HEK293 (cell line): ENCODE data around the gene SREK1.

Source experiments
- CTCF ChIA-PET: fragments of 350-600 bp; formaldehyde crosslinking; extraction: SDS; loops from one replicate; lab custom pipeline; 2021; ENCODE audit warnings: antibody characterized with exemption; lab: Yijun Ruan, JAX
- POLR2A ChIA-PET: fragments of 300-600 bp; formaldehyde crosslinking; extraction: SDS; loops from one replicate; lab custom pipeline; 2020; ENCODE audit warnings: antibody characterized with exemption, inconsistent platforms; lab: Yijun Ruan, JAX
- H3K27ac ChIP-seq: fragments of 200-500 bp; sonication (Bioruptor generic); 2 replicates; pipeline ENCODE4 v1.5.1; 2014; ENCODE audit warnings: low read depth, low read length, control low read depth, inconsistent platforms; ENCODE audit errors: extremely low read depth
- H3K36me3 ChIP-seq, 2 experiments: fragments of 200-500 bp in 1 of 2; sonication (Bioruptor generic) in 1 of 2; 1 replicate in 1 of 2; 2 replicates in 1 of 2; pipeline ENCODE4 v1.5.1; 2014 to 2017; ENCODE audit warnings: inconsistent platforms in 2 of 2, low read length in 2 of 2; ENCODE audit not compliant: control insufficient read depth in 2 of 2, insufficient read depth in 1 of 2
- H3K4me1 ChIP-seq: fragments of 200-500 bp; sonication (Bioruptor generic); 2 replicates; pipeline ENCODE4 v1.5.1; 2014; ENCODE audit warnings: mild to moderate bottlenecking, low read length, inconsistent platforms; ENCODE audit not compliant: control insufficient read depth, insufficient read depth
- H3K4me3 ChIP-seq: 2 replicates; pipeline ENCODE4 v1.5.1; 2011; ENCODE audit warnings: low read depth, mild to moderate bottlenecking, control low read depth, low read length, moderate library complexity
- H3K9me3 ChIP-seq: fragments of 200-500 bp; sonication (Bioruptor generic); 2 replicates; pipeline ENCODE4 v1.5.1; 2014; ENCODE audit warnings: low read depth, low read length, inconsistent platforms; ENCODE audit not compliant: control insufficient read depth, insufficient read depth
- ELK4 ChIP-seq: IDR thresholded peaks from 2 replicates; pipeline ENCODE4 v1.6.1; 2011; ENCODE audit warnings: mild to moderate bottlenecking, low read depth, low read length, borderline replicate concordance
- HOXC10 ChIP-seq: sonication (generic); formaldehyde crosslinking; IDR thresholded peaks from 2 replicates; pipeline ENCODE4 v1.8.1; 2023; ENCODE audit warnings: mild to moderate bottlenecking, missing genetic modification reagents
- KLF10 ChIP-seq: fragments of 450-650 bp; IDR thresholded peaks from 2 replicates; pipeline ENCODE4 v1.5.1; 2018; ENCODE audit warnings: missing biosample characterization, mild to moderate bottlenecking, missing genetic modification characterization
- PRDM10 ChIP-seq: fragments of 450-650 bp; formaldehyde crosslinking; IDR thresholded peaks from 2 replicates; pipeline ENCODE4 v1.5.1; 2016; ENCODE audit warnings: missing biosample characterization, missing genetic modification characterization
- REST ChIP-seq: fragments of 450-650 bp; formaldehyde crosslinking; IDR thresholded peaks from 2 replicates; pipeline ENCODE4 v1.5.1; 2016; ENCODE audit warnings: missing biosample characterization, missing genetic modification characterization
- WT1 ChIP-seq: fragments of 450-650 bp; formaldehyde crosslinking; IDR thresholded peaks from 2 replicates; pipeline ENCODE4 v1.5.1; 2016; ENCODE audit warnings: missing biosample characterization, missing genetic modification characterization
- ZEB2 ChIP-seq: fragments of 450-650 bp; formaldehyde crosslinking; IDR thresholded peaks from 2 replicates; pipeline ENCODE4 v1.5.1; 2016; ENCODE audit warnings: missing biosample characterization, missing genetic modification characterization
- ZNF274 ChIP-seq, 2 experiments: fragments of 200-500 bp in 1 of 2; fragments of 450-650 bp in 1 of 2; sonication (Bioruptor generic) in 1 of 2; formaldehyde crosslinking in 1 of 2; IDR thresholded peaks; 2 replicates each; pipeline versions ENCODE4 v1.5.1 to v1.6.1; 2014 to 2016; ENCODE audit warnings: borderline replicate concordance in 1 of 2, inconsistent platforms in 1 of 2, low read length in 1 of 2, missing biosample characterization in 1 of 2, missing genetic modification characterization in 1 of 2
- ZNF341 ChIP-seq: fragments of 450-650 bp; formaldehyde crosslinking; IDR thresholded peaks from 2 replicates; pipeline ENCODE4; 2016; ENCODE audit warnings: low read depth, missing biosample characterization, missing genetic modification characterization
- ZNF398 ChIP-seq: fragments of 450-650 bp; formaldehyde crosslinking; IDR thresholded peaks from 2 replicates; pipeline ENCODE4 v1.5.1; 2017; ENCODE audit warnings: missing biosample characterization, missing genetic modification characterization
- ZNF514 ChIP-seq: fragments of 450-650 bp; formaldehyde crosslinking; IDR thresholded peaks from 2 replicates; pipeline ENCODE4 v1.5.1; 2016; ENCODE audit warnings: missing biosample characterization, missing genetic modification characterization
- ZNF521 ChIP-seq: fragments of 450-650 bp; formaldehyde crosslinking; IDR thresholded peaks from 2 replicates; pipeline ENCODE4 v1.5.1; 2017; ENCODE audit warnings: missing biosample characterization, mild to moderate bottlenecking, missing genetic modification characterization
- ZNF544 ChIP-seq: fragments of 450-650 bp; formaldehyde crosslinking; IDR thresholded peaks from 2 replicates; pipeline ENCODE4 v1.5.0; 2017; ENCODE audit warnings: missing biosample characterization, missing genetic modification characterization
- ZNF600 ChIP-seq: fragments of 450-650 bp; formaldehyde crosslinking; IDR thresholded peaks from 2 replicates; pipeline ENCODE4 v1.5.1; 2016; ENCODE audit warnings: missing biosample characterization, missing genetic modification characterization
- ZNF629 ChIP-seq: fragments of 450-650 bp; formaldehyde crosslinking; IDR thresholded peaks from 2 replicates; pipeline ENCODE4 v1.5.1; 2017; ENCODE audit warnings: missing biosample characterization, missing genetic modification characterization
- ZNF654 ChIP-seq: fragments of 450-650 bp; formaldehyde crosslinking; IDR thresholded peaks from 2 replicates; pipeline ENCODE4 v1.5.1; 2016; ENCODE audit warnings: low read depth, missing biosample characterization, missing genetic modification characterization
- ZNF660 ChIP-seq: fragments of 450-650 bp; IDR thresholded peaks from 2 replicates; pipeline ENCODE4 v1.5.1; 2018; ENCODE audit warnings: missing biosample characterization, mild to moderate bottlenecking, missing genetic modification characterization
- ZNF670 ChIP-seq: fragments of 450-650 bp; formaldehyde crosslinking; IDR thresholded peaks from 2 replicates; pipeline ENCODE4 v1.5.1; 2016; ENCODE audit warnings: missing biosample characterization, missing genetic modification characterization, low read depth
- ZNF747 ChIP-seq: fragments of 450-650 bp; formaldehyde crosslinking; IDR thresholded peaks from 2 replicates; pipeline ENCODE4 v1.5.1; 2016; ENCODE audit warnings: missing biosample characterization, missing genetic modification characterization
- ZNF76 ChIP-seq: fragments of 450-650 bp; formaldehyde crosslinking; IDR thresholded peaks from 2 replicates; pipeline ENCODE4; 2016; ENCODE audit warnings: low read depth, missing biosample characterization, missing genetic modification characterization, borderline replicate concordance
- ZSCAN30 ChIP-seq: fragments of 450-650 bp; IDR thresholded peaks from 2 replicates; pipeline ENCODE4 v1.5.1; 2018; ENCODE audit warnings: missing biosample characterization, mild to moderate bottlenecking, missing genetic modification characterization, moderate library complexity
- TF ChIP-seq, protein P1 (sequence below): fragments of 450-650 bp; formaldehyde crosslinking; IDR thresholded peaks from 2 replicates; pipeline ENCODE4 v1.5.1; 2016; ENCODE audit warnings: missing biosample characterization, missing genetic modification characterization

The SREK1 gene, protein sequence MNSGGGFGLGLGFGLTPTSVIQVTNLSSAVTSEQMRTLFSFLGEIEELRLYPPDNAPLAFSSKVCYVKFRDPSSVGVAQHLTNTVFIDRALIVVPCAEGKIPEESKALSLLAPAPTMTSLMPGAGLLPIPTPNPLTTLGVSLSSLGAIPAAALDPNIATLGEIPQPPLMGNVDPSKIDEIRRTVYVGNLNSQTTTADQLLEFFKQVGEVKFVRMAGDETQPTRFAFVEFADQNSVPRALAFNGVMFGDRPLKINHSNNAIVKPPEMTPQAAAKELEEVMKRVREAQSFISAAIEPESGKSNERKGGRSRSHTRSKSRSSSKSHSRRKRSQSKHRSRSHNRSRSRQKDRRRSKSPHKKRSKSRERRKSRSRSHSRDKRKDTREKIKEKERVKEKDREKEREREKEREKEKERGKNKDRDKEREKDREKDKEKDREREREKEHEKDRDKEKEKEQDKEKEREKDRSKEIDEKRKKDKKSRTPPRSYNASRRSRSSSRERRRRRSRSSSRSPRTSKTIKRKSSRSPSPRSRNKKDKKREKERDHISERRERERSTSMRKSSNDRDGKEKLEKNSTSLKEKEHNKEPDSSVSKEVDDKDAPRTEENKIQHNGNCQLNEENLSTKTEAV

GRCh38 chr5:66144074-66144833, at the start of gene SREK1:
Gene SREK1 (plus strand): TSS chr5:66144300. CDS start chr5:66144377, 77 bp downstream.
- H3K27ac ChIP-seq = peak within 1 kb of the TSS; percentile 97
- POLR2A ChIA-PET = interaction anchor here (0.9 to 1.7 kb wide), 5 partner anchors 9 to 216 kb away, joined by 3 to 5 read pairs (median 3); no protein-coding TSS in a partner anchor
- peak within 1 kb of the TSS; percentile 87 for H3K4me3 ChIP-seq
- CTCF ChIA-PET = interaction anchor here (0.5 kb wide), 1 partner anchor 334 kb away, joined by 3 read pairs; no protein-coding TSS in a partner anchor
- H3K9me3 ChIP-seq = no peaks in the 10 kb centered on the region
- peaks cover 0 to 3% of the 10 kb centered on the region in 2 experiments; a peak in 1 of 3 replicates for H3K36me3 ChIP-seq
- H3K4me1 ChIP-seq = peaks cover 9% of the 10 kb centered on the region
- TF ChIP-seq WT1 (peak; percentile 62), ZNF76 (tag by site-specific recombination) (peak; percentile 80), ZSCAN30 (tag by site-specific recombination) (peak; percentile 81), ZNF670 (tag by site-specific recombination) (no peak), ZNF398 (no peak), ZNF341 (tag by site-specific recombination) (peak; percentile 91), PRDM10 (tag by site-specific recombination) (peak; percentile 96), ZNF544 (tag by site-specific recombination) (no peak), ZNF274 (IDR thresholded peaks at IDR 0.05; ENCODE audit: low read length) (no peak), ZNF274 (tag by site-specific recombination; IDR thresholded peaks at IDR 0.05; ENCODE audit: borderline replicate concordance) (no peak), ZNF654 (no peak), HOXC10 (CRISPR knock-in tag) (0 out of 2 replicates have a peak, but pooled peaks have one; percentile 47), ZNF521 (tag by site-specific recombination) (no peak), ZNF514 (tag by site-specific recombination) (no peak), ELK4 (peak; percentile 88; the same call in 1 of the 2 replicates), REST (tag by site-specific recombination) (0 out of 2 replicates have a peak, but pooled peaks have one; percentile 11), KLF10 (tag by site-specific recombination) (peak; percentile 46; the same call in 1 of the 2 replicates), ZEB2 (peak; percentile 99), ZNF747 (tag by site-specific recombination) (no peak), ZNF660 (tag by site-specific recombination) (no peak; the same call in none of the 2 replicates), ZNF629 (peak; percentile 85), ZNF600 (tag by site-specific recombination) (peak; percentile 85)
- TF ChIP-seq, protein P1, sequence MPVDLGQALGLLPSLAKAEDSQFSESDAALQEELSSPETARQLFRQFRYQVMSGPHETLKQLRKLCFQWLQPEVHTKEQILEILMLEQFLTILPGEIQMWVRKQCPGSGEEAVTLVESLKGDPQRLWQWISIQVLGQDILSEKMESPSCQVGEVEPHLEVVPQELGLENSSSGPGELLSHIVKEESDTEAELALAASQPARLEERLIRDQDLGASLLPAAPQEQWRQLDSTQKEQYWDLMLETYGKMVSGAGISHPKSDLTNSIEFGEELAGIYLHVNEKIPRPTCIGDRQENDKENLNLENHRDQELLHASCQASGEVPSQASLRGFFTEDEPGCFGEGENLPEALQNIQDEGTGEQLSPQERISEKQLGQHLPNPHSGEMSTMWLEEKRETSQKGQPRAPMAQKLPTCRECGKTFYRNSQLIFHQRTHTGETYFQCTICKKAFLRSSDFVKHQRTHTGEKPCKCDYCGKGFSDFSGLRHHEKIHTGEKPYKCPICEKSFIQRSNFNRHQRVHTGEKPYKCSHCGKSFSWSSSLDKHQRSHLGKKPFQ = peak; percentile 26; the same call in 1 of the 2 replicates
